Lower leg skin (tissue), 4 donors: ENCODE data around the gene NRG3. TPM values are rescaled to one million over a fixed set of nuclear protein-coding genes. Genes with fewer than 3 reads are reported as not detected.

ENCODE experiments used
- DNase-seq, 2 donors: peaks; one replicate each; pipeline ENCODE4 v3.0.0-alpha.2; 2019; ENCODE audit warnings: low spot score in 2 of 2
- H3K4me3 ChIP-seq: fragments of 200-600 bp; sonication (generic); 2 replicates; pipeline ENCODE4 v1.5.1; 2017; ENCODE audit warnings: mild to moderate bottlenecking, low read depth; ENCODE audit not compliant: poor library complexity, severe bottlenecking
- CTCF ChIP-seq, 3 donors: fragments of 450-650 bp; IDR thresholded peaks; one replicate each; pipeline ENCODE4 v1.5.1; 2016; ENCODE audit warnings: antibody characterized with exemption in 3 of 3, mild to moderate bottlenecking in 3 of 3, moderate library complexity in 2 of 3
- POLR2A ChIP-seq, 2 donors: fragments of 450-650 bp; IDR thresholded peaks; one replicate each; pipeline ENCODE4 v1.6.1; 2016 to 2017; ENCODE audit warnings: antibody characterized with exemption in 2 of 2, mild to moderate bottlenecking in 1 of 2, moderate library complexity in 1 of 2
- WGBS, 2 donors: methylation state at CpG; one replicate each; pipeline ENCODE4 v1.1.5; 2018; 5-methylcytosine and 5-hydroxymethylcytosine counted together
- intact Hi-C: fragments of 100-400 bp; cut with DNase I; formaldehyde crosslinking; loops from one replicate; pipeline ENCODE4 v1.15.0; 2023; ENCODE audit warnings: low total_unique reads
- total RNA-seq, 4 donors: library from RNA; depleted of rRNA; stranded (reverse); fragments of >200 nt; gene quantifications; one replicate each; pipeline ENCODE4 v1.1.0, GENCODE V29; 2016

NRG3 gene
- total RNA-seq, 4 donors from 2014 or later, result 0.15 to 2.5 (median 0.50) TPM

DNA sequence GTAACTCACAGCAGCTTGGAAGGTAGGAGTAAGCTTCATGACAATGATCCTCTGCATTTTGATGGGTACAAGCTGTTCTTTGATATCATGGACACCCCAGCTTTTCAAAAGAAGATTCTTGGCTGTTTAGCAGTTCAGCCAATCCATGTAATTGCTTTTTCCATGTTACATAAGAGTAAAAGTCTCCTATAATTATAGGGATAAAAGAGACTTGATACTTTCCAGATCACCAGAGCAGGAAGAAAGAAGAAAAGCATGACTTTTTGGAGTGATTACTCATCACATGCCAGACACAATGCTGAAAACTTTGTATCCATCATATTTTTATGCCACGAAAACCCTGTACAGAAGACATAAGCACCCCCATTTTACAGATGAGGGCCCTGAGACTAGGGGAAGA lies 1049.7 kb downstream of the NRG3 start:
- intact Hi-C loops, result no loop called here
- no peak for TF ChIP-seq POLR2A (IDR thresholded peaks at IDR 0.05)
- TF ChIP-seq CTCF (IDR thresholded peaks at IDR 0.05), result no peak
- 71 to 73% methylated on average over 1 of the region's 1 CpG for WGBS, 2 donors
- H3K4me3 ChIP-seq, result no peak overlapping the region
- no peak for DNase-seq

GRCh38 chr10:82925547-82925946 lies 1050.6 kb downstream of the NRG3 start:
- TF ChIP-seq CTCF (IDR thresholded peaks at IDR 0.05) (no peak), POLR2A (IDR thresholded peaks at IDR 0.05) (no peak)
- intact Hi-C loops, result no loop called here
- 66 to 72% methylated on average over 3 of the region's 3 CpGs for WGBS, 2 donors
- no peak overlapping the region for H3K4me3 ChIP-seq
- DNase-seq, result no peak

GRCh38 chr10:82932451-82932850 lies 1057.5 kb downstream of the NRG3 start:
- 46 to 56% methylated on average over 3 of the region's 3 CpGs for WGBS, 2 donors
- no peak for TF ChIP-seq POLR2A (IDR thresholded peaks at IDR 0.05)
- no peak for TF ChIP-seq CTCF (IDR thresholded peaks at IDR 0.05)
- intact Hi-C loops, result no loop called here
- H3K4me3 ChIP-seq, result no peak overlapping the region
- no peak for DNase-seq

DNA sequence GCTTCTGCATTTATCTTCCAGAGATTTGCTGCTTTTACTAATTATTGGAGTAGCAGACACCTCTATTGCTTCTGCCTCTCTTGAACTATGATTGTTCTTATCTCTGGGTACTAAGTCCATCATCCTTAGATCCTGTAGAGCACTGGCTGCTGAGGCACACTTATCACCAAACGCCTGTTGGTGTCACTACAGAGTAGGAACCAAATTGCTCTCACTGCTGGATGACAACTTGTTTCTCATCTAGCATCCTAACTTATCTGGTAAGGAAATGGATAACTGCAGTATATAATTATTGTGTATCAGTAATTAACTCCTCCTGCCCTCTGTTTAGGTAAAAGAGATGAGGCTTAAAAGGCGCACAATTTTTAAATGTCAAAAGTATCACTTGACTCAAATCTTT lies 1059.4 kb downstream of the NRG3 start:
- no peak for DNase-seq
- TF ChIP-seq CTCF (IDR thresholded peaks at IDR 0.05) (no peak), POLR2A (IDR thresholded peaks at IDR 0.05) (no peak)
- 69 to 72% methylated on average over 2 of the region's 2 CpGs for WGBS, 2 donors
- intact Hi-C loops, result no loop called here
- H3K4me3 ChIP-seq, result no peak overlapping the region

DNA sequence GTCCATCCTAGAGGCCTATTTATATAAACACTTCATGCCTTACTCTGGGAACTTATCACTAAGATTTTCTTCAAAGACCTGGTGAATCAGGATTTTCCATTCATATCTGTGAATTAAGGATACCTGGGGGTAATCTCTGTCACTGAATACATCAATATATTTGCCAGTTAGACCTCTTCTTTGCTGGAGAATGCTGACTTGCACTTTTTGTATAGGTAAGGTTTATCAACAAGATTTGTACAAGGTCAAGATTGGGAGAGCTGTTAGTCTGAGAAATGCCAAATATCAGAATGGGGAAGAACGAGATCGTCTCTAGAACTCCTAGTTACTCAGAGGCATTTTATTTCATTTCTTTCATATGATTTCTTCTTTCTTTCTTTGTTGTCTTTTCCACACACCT lies 1060.0 kb downstream of the NRG3 start:
- TF ChIP-seq POLR2A (IDR thresholded peaks at IDR 0.05), result no peak
- H3K4me3 ChIP-seq, result no peak overlapping the region
- intact Hi-C loops, result no loop called here
- no peak for DNase-seq
- WGBS, 2 donors, result 92 to 94% methylated on average over 2 of the region's 2 CpGs

DNA sequence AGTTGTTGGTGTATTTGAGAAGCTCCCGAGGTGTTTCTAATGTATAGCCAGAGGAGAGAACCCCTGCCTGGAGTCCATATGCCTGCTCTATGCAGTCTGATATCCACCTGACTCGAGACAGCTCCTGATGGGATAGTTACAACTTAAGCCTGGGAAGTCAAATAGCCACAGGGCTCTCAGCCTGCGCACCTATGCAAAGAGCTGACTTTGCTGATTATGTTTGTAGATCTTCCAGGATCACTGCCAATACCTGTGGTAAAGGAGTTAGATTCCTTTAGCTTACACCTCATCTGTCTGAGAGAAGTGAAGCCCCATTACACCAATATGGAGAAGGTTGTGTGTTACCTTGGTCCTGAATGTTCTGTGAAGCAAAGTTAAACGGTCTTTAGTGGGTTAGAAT lies 1063.3 kb downstream of the NRG3 start:
- TF ChIP-seq CTCF (IDR thresholded peaks at IDR 0.05), result no peak
- no peak for TF ChIP-seq POLR2A (IDR thresholded peaks at IDR 0.05)
- WGBS, 2 donors, result 71 to 76% methylated on average over 4 of the region's 4 CpGs
- no peak for DNase-seq
- intact Hi-C loops, result no loop called here
- H3K4me3 ChIP-seq, result no peak overlapping the region
